ENCODE results near the gene BMP2K.

DNA sequence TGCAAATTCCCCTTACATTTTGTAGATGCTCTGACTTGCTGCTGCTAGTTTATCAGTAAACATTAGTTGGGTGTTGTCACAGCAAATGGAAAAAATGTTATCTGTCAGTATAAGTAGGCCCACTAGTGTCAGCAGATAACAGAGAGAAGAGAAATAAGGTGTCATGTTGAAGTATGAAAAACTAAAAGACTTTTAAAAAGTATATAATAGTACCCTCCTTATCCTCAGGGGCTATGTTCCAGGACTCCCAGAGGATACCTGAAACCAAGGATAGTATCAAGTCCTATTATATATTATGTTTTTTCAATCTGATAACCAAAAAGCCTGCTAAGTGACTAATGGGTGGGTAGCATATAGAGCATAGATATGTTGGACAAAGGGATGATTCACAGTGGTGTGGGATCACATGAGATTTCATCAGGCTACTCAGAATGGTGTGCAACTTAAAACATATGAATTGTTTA lies 11.6 kb upstream of the BMP2K start:
- TF ChIP-seq, protein P1, sequence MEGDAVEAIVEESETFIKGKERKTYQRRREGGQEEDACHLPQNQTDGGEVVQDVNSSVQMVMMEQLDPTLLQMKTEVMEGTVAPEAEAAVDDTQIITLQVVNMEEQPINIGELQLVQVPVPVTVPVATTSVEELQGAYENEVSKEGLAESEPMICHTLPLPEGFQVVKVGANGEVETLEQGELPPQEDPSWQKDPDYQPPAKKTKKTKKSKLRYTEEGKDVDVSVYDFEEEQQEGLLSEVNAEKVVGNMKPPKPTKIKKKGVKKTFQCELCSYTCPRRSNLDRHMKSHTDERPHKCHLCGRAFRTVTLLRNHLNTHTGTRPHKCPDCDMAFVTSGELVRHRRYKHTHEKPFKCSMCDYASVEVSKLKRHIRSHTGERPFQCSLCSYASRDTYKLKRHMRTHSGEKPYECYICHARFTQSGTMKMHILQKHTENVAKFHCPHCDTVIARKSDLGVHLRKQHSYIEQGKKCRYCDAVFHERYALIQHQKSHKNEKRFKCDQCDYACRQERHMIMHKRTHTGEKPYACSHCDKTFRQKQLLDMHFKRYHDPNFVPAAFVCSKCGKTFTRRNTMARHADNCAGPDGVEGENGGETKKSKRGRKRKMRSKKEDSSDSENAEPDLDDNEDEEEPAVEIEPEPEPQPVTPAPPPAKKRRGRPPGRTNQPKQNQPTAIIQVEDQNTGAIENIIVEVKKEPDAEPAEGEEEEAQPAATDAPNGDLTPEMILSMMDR (conservative IDR thresholded peaks at IDR 0.05 in 1 of 2, IDR thresholded peaks at IDR 0.05 in 1 of 2; ENCODE audit: extremely low read depth in 1 of 2, insufficient read depth in 1 of 2, low read depth in 1 of 2, low read length in 2 of 2): no peak
- no peak for TF ChIP-seq EZH2 (IDR thresholded peaks at IDR 0.05; ENCODE audit: borderline replicate concordance, low read length)
